NCI-H526 (cell line): ENCODE data around the gene IRF2BP2.

ENCODE experiments used
- DNase-seq, 2 experiments: peaks; one replicate each; lab custom pipeline; 2025; lab: John Stamatoyannopoulos, UW

The IRF2BP2 gene

GRCh38 chr1:234556245-234556943 is 53.6 kb downstream of the IRF2BP2 start:
- no peak for DNase-seq

DNA sequence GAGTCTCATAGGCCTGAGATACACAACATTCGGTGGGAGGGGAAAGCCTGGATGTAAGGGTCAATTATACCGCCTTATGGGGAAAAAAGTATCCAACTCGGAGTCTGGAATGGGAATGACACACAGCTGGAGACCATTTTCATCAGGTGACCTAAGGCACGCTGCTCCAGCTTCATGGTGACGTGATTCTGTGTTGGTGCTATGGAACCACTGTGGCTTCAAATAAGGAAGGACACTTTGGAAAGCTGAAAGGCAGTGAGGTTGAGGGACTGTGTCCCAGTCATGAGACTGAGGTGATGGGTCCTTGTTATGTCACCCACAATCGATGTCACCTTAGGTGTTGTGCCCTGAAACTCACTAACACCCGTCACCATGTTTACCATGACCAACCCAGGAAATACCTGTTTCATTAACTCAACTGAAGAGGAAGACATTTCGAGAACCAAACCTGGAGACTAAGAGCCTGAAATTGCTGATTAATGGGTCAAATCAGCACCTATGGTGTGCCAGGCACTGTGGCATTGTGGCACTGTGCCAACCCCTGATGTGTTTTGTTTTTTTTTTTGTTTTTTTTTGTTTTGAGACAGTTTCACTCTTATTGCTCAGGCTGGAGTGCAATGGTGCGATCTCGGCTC is 54.5 kb downstream of the IRF2BP2 start:
- no peak for DNase-seq

- no peak for DNase-seq
Observed at GRCh38 chr1:234554698-234555311, 55.2 kb downstream of the IRF2BP2 start.
